Stomach (tissue), 9 donors: Measurements from ENCODE around the gene DRAM1. TPM values are rescaled to one million over a fixed set of nuclear protein-coding genes. Genes with fewer than 3 reads are reported as not detected.

Source experiments
- DNase-seq, 2 donors: peaks; one replicate each; pipeline versions ENCODE4 v3.0.0 to v3.0.0-alpha.2; 2013 to 2019
- H3K27ac ChIP-seq, 5 donors: fragments of 200-600 bp in 4 of 5; sonication (generic) in 4 of 5; one replicate each; pipeline ENCODE4 v1.5.1; 2013 to 2019; ENCODE audit warnings: mild to moderate bottlenecking in 1 of 5, moderate library complexity in 1 of 5
- H3K27me3 ChIP-seq, 3 donors: fragments of 200-600 bp; sonication (generic); one replicate each; pipeline ENCODE4 v1.5.1; 2017 to 2019; ENCODE audit warnings: mixed run types in 1 of 3
- H3K36me3 ChIP-seq, 4 donors: fragments of 200-600 bp; sonication (generic); 1 replicate in 3 of 4; 2 replicates in 1 of 4; pipeline ENCODE4 v1.5.1; 2016 to 2019
- H3K4me1 ChIP-seq, 4 donors: fragments of 200-600 bp; sonication (generic); one replicate each; pipeline ENCODE4 v1.5.1; 2016 to 2019
- H3K4me3 ChIP-seq, 4 donors: fragments of 200-600 bp; sonication (generic) in 3 of 4; one replicate each; pipeline ENCODE4 v1.5.1; 2016 to 2019; ENCODE audit warnings: mild to moderate bottlenecking in 1 of 4
- H3K9me3 ChIP-seq, 4 donors: fragments of 200-600 bp; sonication (generic); one replicate each; pipeline ENCODE4 v1.5.1; 2016 to 2019
- EP300 ChIP-seq: sonication (generic); formaldehyde crosslinking; IDR thresholded peaks from one replicate; pipeline ENCODE4 v1.6.1; 2017; ENCODE audit warnings: antibody characterized with exemption
- POLR2A ChIP-seq, 4 donors: fragments of 450-650 bp; IDR thresholded peaks; one replicate each; pipeline ENCODE4 v1.6.1; 2016; ENCODE audit warnings: antibody characterized with exemption in 4 of 4, control low read depth in 2 of 4, mild to moderate bottlenecking in 1 of 4, moderate library complexity in 1 of 4
- POLR2AphosphoS5 ChIP-seq, 3 donors: sonication (generic); formaldehyde crosslinking; IDR thresholded peaks; one replicate each; pipeline ENCODE4 v1.6.1; 2016; ENCODE audit warnings: antibody characterized with exemption in 3 of 3
- WGBS, 5 donors: extraction: QIAGEN DNeasy Blood & Tissue Kit in 3 of 5; methylation state at CpG; one replicate each; pipeline versions ENCODE4 v1.1.5 to v1.1.7; 2013 to 2018; 5-methylcytosine and 5-hydroxymethylcytosine counted together
- intact Hi-C: fragments of 100-400 bp; cut with DNase I; formaldehyde crosslinking; loops from one replicate; pipeline ENCODE4 v1.15.1; 2023; ENCODE audit warnings: low total_unique reads
- polyA plus RNA-seq, 3 donors: library from polyadenylated mRNA; stranded (reverse); fragments of 200-250 nt; gene quantifications; one replicate each; pipeline ENCODE4 v1.2.3, GENCODE V29; 2013
- total RNA-seq, 5 donors: library from RNA; depleted of rRNA; stranded (reverse); fragments of >200 nt; gene quantifications; one replicate each; pipeline versions ENCODE4 v1.1.0 to v1.2.3, GENCODE V29; 2014 to 2016
- TF ChIP-seq, protein P1 (sequence below), 7 experiments: fragments of 450-650 bp in 4 of 7; fragments of 200-600 bp in 3 of 7; sonication (generic) in 3 of 7; IDR thresholded peaks; one replicate each; pipeline ENCODE4 v1.5.1; 2016 to 2019; ENCODE audit warnings: antibody characterized with exemption in 7 of 7, control low read depth in 2 of 7, mild to moderate bottlenecking in 1 of 7
- donor health status: healthy with polysubstance abuse.
- donor health status: Bipolar disorder and iron deficiency.
- donor health status: healthy.

DRAM1 gene
- total and polyA plus RNA-seq, 8 donors = 0.89 to 71.8 (median 13.6) TPM

- DNase-seq = no peak
- 69 to 93% (median 82%) methylated on average over 9 of the region's 9 CpGs for WGBS, 5 donors
- TF ChIP-seq POLR2AphosphoS5 (IDR thresholded peaks at IDR 0.05) (no peak), EP300 (no peak), POLR2A (IDR thresholded peaks at IDR 0.05) (no peak)
- TF ChIP-seq, protein P1, sequence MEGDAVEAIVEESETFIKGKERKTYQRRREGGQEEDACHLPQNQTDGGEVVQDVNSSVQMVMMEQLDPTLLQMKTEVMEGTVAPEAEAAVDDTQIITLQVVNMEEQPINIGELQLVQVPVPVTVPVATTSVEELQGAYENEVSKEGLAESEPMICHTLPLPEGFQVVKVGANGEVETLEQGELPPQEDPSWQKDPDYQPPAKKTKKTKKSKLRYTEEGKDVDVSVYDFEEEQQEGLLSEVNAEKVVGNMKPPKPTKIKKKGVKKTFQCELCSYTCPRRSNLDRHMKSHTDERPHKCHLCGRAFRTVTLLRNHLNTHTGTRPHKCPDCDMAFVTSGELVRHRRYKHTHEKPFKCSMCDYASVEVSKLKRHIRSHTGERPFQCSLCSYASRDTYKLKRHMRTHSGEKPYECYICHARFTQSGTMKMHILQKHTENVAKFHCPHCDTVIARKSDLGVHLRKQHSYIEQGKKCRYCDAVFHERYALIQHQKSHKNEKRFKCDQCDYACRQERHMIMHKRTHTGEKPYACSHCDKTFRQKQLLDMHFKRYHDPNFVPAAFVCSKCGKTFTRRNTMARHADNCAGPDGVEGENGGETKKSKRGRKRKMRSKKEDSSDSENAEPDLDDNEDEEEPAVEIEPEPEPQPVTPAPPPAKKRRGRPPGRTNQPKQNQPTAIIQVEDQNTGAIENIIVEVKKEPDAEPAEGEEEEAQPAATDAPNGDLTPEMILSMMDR (IDR thresholded peaks at IDR 0.05) = no peak
- Histone ChIP-seq H3K27ac (no peak overlapping the region), H3K4me1 (no peaks in the 10 kb centered on the region), H3K36me3 (no peaks in the 10 kb centered on the region), H3K4me3 (no peak overlapping the region), H3K27me3 (no peaks in the 10 kb centered on the region), H3K9me3 (peaks cover 0 to 8% (median 5%) of the 10 kb centered on the region in 4 donors)
- intact Hi-C loops = no loop called here
Observed at GRCh38 chr12:101957252-101957959, 80.0 kb downstream of the DRAM1 start.

- Histone ChIP-seq H3K36me3 (no peaks in the 10 kb centered on the region), H3K4me1 (no peaks in the 10 kb centered on the region), H3K27ac (no peak overlapping the region), H3K27me3 (no peaks in the 10 kb centered on the region), H3K4me3 (no peak overlapping the region), H3K9me3 (peaks cover 0 to 8% (median 5%) of the 10 kb centered on the region in 4 donors)
- intact Hi-C loops = no loop called here
- 91 to 97% (median 94%) methylated on average over 2 of the region's 2 CpGs for WGBS, 5 donors
- TF ChIP-seq POLR2AphosphoS5 (IDR thresholded peaks at IDR 0.05) = no peak
- no peak for TF ChIP-seq EP300
- TF ChIP-seq POLR2A (IDR thresholded peaks at IDR 0.05) = no peak
- TF ChIP-seq, protein P1 (IDR thresholded peaks at IDR 0.05) = no peak
- no peak for DNase-seq
Observed at GRCh38 chr12:101959607-101960006, 82.2 kb downstream of the DRAM1 start.

DNA sequence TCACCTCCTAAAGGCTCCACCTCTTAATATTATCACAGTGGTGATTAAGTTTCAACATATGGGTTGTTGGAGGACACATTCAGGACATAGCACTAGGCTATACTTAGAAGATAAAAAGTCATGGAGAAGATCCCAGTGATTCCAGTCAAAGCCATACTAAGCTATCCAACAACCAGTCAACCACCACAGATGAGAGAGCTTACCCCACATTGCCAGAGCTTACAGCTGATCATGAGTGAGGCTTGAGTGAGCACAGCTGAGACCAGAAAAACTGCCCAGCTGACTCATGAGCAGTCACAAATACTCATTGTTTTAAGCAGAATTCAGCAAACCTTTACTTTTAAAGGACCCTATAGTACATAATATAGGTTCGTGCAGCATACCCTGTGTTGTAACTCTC, 85.1 kb downstream of the DRAM1 start:
- peaks cover 0 to 8% (median 5%) of the 10 kb centered on the region in 4 donors for H3K9me3 ChIP-seq
- H3K27ac ChIP-seq = no peak overlapping the region
- no peaks in the 10 kb centered on the region for H3K36me3 ChIP-seq
- no peak overlapping the region for H3K4me3 ChIP-seq
- no peaks in the 10 kb centered on the region for H3K4me1 ChIP-seq
- WGBS, 5 donors = 76 to 94% (median 83%) methylated on average over 1 of the region's 1 CpG
- DNase-seq = peak in 1 of 2 donors; percentile 22
- no peaks in the 10 kb centered on the region for H3K27me3 ChIP-seq
- TF ChIP-seq POLR2A (IDR thresholded peaks at IDR 0.05) (no peak), EP300 (no peak), POLR2AphosphoS5 (IDR thresholded peaks at IDR 0.05) (no peak)
- TF ChIP-seq, protein P1 (IDR thresholded peaks at IDR 0.05) = no peak
- intact Hi-C loops = no loop called here

GRCh38 chr12:101963697-101964096, 86.3 kb downstream of the DRAM1 start:
- intact Hi-C loops = no loop called here
- no peaks in the 10 kb centered on the region for H3K36me3 ChIP-seq
- H3K4me3 ChIP-seq = no peak overlapping the region
- H3K27ac ChIP-seq = no peak overlapping the region
- WGBS, 5 donors = 3 to 23% (median 13%) methylated on average over 1 of the region's 1 CpG
- H3K27me3 ChIP-seq = no peaks in the 10 kb centered on the region
- H3K9me3 ChIP-seq = peaks cover 0 to 8% (median 5%) of the 10 kb centered on the region in 4 donors
- peak; percentile 22 to 42 for DNase-seq
- H3K4me1 ChIP-seq = no peaks in the 10 kb centered on the region
- TF ChIP-seq, protein P1 (IDR thresholded peaks at IDR 0.05) = no peak
- no peak for TF ChIP-seq POLR2A (IDR thresholded peaks at IDR 0.05)
